Measurements from ENCODE around the gene S100B. TPM values are rescaled to one million over a fixed set of nuclear protein-coding genes. Genes with fewer than 3 reads are reported as not detected.
A peak's percentile ranks its signal among the peaks of the same experiment; 100 is the strongest.

Gene S100B
- total and polyA plus RNA-seq, 2 of the 8 experiments (the other 6 are each of a cell fraction or from before 2014, with no cell fraction given), result 0.36 to 0.69 TPM

DNA sequence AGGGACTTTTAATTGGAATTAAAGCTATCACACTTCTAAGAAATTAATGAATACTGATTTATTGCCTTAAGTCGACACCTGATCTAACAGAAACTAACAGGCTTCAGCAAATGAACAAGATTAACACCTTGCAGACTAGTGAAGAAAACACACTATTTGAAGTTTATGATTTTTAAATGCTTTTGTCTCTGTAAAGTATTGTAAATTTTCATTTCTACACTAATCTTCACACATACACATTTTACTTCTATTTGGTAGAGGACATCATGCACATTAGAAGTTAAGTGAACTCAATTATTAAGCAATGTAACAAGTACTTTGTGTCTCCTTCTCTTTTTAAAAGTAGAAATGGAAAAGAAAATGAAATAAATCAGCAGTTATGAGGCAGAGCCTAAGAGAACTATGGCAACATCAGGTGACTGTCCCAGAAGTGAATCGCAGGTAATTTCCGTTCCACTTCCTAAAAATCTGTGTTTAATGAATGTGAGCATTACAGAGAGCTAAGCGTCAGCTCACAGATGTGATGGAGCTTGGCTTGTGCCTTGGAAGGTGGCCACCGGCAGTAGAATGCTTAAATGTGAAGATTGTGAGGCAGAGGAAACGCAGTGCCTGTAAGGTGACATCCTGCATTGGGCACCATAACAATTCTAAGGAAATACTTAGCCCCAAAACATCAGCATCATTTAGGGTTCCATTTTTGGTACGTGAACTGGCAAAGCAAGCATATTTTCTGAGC, 31.8 kb upstream of the S100B start:
- Histone ChIP-seq H3K36me3 (ENCODE audit: control insufficient read depth in 2 of 4, insufficient read depth in 4 of 4, low read length in 3 of 4) (peaks cover 0 to 14% (median 1%) of the 10 kb centered on the region in 4 experiments; a peak in 2 of 8 replicates), H3K23me2 (ENCODE audit: low read depth, low read length) (peaks cover 4% of the 10 kb centered on the region; the same call in 1 of the 2 replicates), H2AFZ (ENCODE audit: low read length) (no peak overlapping the region), H3K56ac (replicated peaks; ENCODE audit: insufficient read length, low read depth, low read length) (no peak overlapping the region), H3K4me3 (ENCODE audit: extremely low read depth in 1 of 4, insufficient read depth in 2 of 4, low read depth in 3 of 4, low read length in 4 of 4) (peak overlapping the region; percentile 80 to 98 (median 88); a peak in 7 of 8 replicates), H3K4me1 (replicated peaks in 1 of 4; ENCODE audit: control insufficient read depth in 3 of 4, insufficient read depth in 4 of 4, low read length in 3 of 4) (peaks cover 0 to 8% (median 4%) of the 10 kb centered on the region in 4 experiments; a peak in 4 of 7 replicates), H3K9me3 (ENCODE audit: insufficient read depth in 2 of 2, low read depth in 1 of 2, low read length in 1 of 2) (no peaks in the 10 kb centered on the region), H3K4me2 (ENCODE audit: insufficient read depth in 1 of 2, low read depth in 2 of 2, low read length in 2 of 2) (peak overlapping the region; percentile 66 to 94; a peak in 3 of 4 replicates), H4K8ac (ENCODE audit: extremely low read depth, insufficient read depth, low read length) (no peak overlapping the region), H3K14ac (ENCODE audit: insufficient read length) (no peak overlapping the region), H3K27ac (ENCODE audit: low read depth, low read length) (no peak overlapping the region), H2AK5ac (ENCODE audit: low read depth, low read length) (no peak overlapping the region), H3K9ac (replicated peaks in 1 of 4; ENCODE audit: extremely low read depth in 1 of 4, low read depth in 3 of 4, low read length in 3 of 4) (peak overlapping the region in 1 of 4 experiments; percentile 37; a peak in 2 of 7 replicates), H3K23ac (ENCODE audit: insufficient read length) (no peak overlapping the region), H4K5ac (ENCODE audit: insufficient read length, low read depth, low read length) (no peak overlapping the region), H2BK20ac (ENCODE audit: low read length) (no peak overlapping the region), H2BK5ac (ENCODE audit: low read depth, low read length) (no peak overlapping the region), H3K79me2 (ENCODE audit: control insufficient read depth in 1 of 2, insufficient read depth in 2 of 2, low read length in 2 of 2) (peaks cover 5 to 13% of the 10 kb centered on the region in 2 experiments; a peak in 2 of 4 replicates), H3K27me3 (replicated peaks in 1 of 4; ENCODE audit: control insufficient read depth in 3 of 4, extremely low read depth in 1 of 4, insufficient read depth in 3 of 4, low read length in 3 of 4) (no peaks in the 10 kb centered on the region), H3K4ac (replicated peaks; ENCODE audit: insufficient read length, low read depth, low read length) (no peak overlapping the region), H2BK12ac (ENCODE audit: low read depth, low read length) (no peak overlapping the region), H2BK15ac (ENCODE audit: low read length) (no peak overlapping the region), H4K20me1 (replicated peaks in 1 of 2; ENCODE audit: control insufficient read depth in 1 of 2, insufficient read depth in 2 of 2, low read length in 2 of 2) (peaks cover 0 to 4% of the 10 kb centered on the region in 2 experiments), H2BK120ac (replicated peaks; ENCODE audit: low read depth, low read length) (no peak overlapping the region), H4K91ac (replicated peaks; ENCODE audit: insufficient read length, low read length) (no peak overlapping the region), H3K18ac (ENCODE audit: extremely low read depth, low read length) (no peak overlapping the region), H3K79me1 (ENCODE audit: low read depth, low read length) (no peaks in the 10 kb centered on the region)
- WGBS, 2 experiments (ENCODE audit: extremely low coverage in 1 of 2, insufficient coverage in 1 of 2, insufficient read length in 1 of 2, insufficient replicate concordance in 2 of 2, low coverage in 1 of 2, low lambda C conversion rate in 2 of 2, missing lambda C conversion rate in 1 of 2), result 93% methylated on average over 7 of the region's 7 CpGs; no CpG with 5 or more reads in 1 of the 2 experiments
- no peak for FAIRE-seq
- CTCF ChIA-PET (ENCODE audit: partially characterized antibody), result interaction anchor here (1.5 to 1.6 kb wide), 2 partner anchors 30 to 85 kb away, joined by 3 to 6 read pairs; no protein-coding TSS in a partner anchor
- DNase-seq (ENCODE audit: low read depth in 1 of 2, low spot score in 2 of 2), result no peak
- POLR2A ChIA-PET (ENCODE audit: partially characterized antibody), result interaction anchor here (1.0 to 2.4 kb wide), 5 partner anchors 10 to 31 kb away, joined by 3 to 18 read pairs (median 5); no protein-coding TSS in a partner anchor
- TF ChIP-seq RAD21 (IDR thresholded peaks at IDR 0.05 in 1 of 2, conservative IDR thresholded peaks at IDR 0.05 in 1 of 2; ENCODE audit: low read depth in 2 of 2, low read length in 2 of 2), result no peak
- no peak for TF ChIP-seq SP1 (IDR thresholded peaks at IDR 0.05; ENCODE audit: low read depth, low read length)
- TF ChIP-seq SUZ12 (IDR thresholded peaks at IDR 0.05; ENCODE audit: low read length), result no peak
- TF ChIP-seq, protein P1, sequence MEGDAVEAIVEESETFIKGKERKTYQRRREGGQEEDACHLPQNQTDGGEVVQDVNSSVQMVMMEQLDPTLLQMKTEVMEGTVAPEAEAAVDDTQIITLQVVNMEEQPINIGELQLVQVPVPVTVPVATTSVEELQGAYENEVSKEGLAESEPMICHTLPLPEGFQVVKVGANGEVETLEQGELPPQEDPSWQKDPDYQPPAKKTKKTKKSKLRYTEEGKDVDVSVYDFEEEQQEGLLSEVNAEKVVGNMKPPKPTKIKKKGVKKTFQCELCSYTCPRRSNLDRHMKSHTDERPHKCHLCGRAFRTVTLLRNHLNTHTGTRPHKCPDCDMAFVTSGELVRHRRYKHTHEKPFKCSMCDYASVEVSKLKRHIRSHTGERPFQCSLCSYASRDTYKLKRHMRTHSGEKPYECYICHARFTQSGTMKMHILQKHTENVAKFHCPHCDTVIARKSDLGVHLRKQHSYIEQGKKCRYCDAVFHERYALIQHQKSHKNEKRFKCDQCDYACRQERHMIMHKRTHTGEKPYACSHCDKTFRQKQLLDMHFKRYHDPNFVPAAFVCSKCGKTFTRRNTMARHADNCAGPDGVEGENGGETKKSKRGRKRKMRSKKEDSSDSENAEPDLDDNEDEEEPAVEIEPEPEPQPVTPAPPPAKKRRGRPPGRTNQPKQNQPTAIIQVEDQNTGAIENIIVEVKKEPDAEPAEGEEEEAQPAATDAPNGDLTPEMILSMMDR (IDR thresholded peaks at IDR 0.05; ENCODE audit: control extremely low read depth in 1 of 3, insufficient read depth in 1 of 3, low read depth in 1 of 3, low read length in 3 of 3), result no peak
- no peak for TF ChIP-seq TAF1 (IDR thresholded peaks at IDR 0.05; ENCODE audit: low read depth, low read length)
- no peak for TF ChIP-seq ASH2L (IDR thresholded peaks at IDR 0.05; ENCODE audit: low read length)
- no peak for TF ChIP-seq JUND (IDR thresholded peaks at IDR 0.05; ENCODE audit: low read length)
- no peak for TF ChIP-seq PHF8 (conservative IDR thresholded peaks at IDR 0.05; ENCODE audit: low read depth, low read length)
- no peak for TF ChIP-seq JUN (IDR thresholded peaks at IDR 0.05; ENCODE audit: low read depth, low read length)

All from H1 (cell line).